SK-N-SH (cell line): ENCODE results near the gene KCNH4. TPM values are rescaled to one million over a fixed set of nuclear protein-coding genes. Genes with fewer than 3 reads are reported as not detected.

Experiments used
- CTCF ChIA-PET: fragments of 300-600, 350-600 bp; formaldehyde crosslinking; extraction: SDS; loops from one replicate; lab custom pipeline; 2021; lab: Yijun Ruan, JAX
- POLR2A ChIA-PET: fragments of 350-600 bp; sonication (Branson Sonifier 250); formaldehyde crosslinking; extraction: SDS; loops from one replicate; lab custom pipeline; 2020; ENCODE audit warnings: antibody characterized with exemption, inconsistent platforms; lab: Yijun Ruan, JAX
- DNase-seq: peaks from one replicate; pipeline ENCODE4 v3.0.0; 2012
- H2AFZ ChIP-seq: fragments of 200-600 bp; sonication (generic); 2 replicates; pipeline ENCODE4 v1.8.1; 2016; ENCODE audit warnings: antibody characterized with exemption, mild to moderate bottlenecking, low read depth
- H3F3A ChIP-seq: fragments of 200-600 bp; sonication (generic); replicated peaks from 2 replicates; pipeline ENCODE3; 2016; ENCODE audit warnings: antibody characterized with exemption, mild to moderate bottlenecking; ENCODE audit not compliant: insufficient read depth
- H3K27ac ChIP-seq, 2 experiments: fragments of 200-500 bp in 1 of 2; fragments of 200-600 bp in 1 of 2; sonication (Bioruptor generic) in 1 of 2; sonication (generic), shearing (Covaris generic) in 1 of 2; 2 replicates each; pipeline versions ENCODE4 v1.5.1 to v1.6.1; 2014 to 2016; ENCODE audit warnings: low read depth in 2 of 2, inconsistent platforms in 1 of 2, low read length in 1 of 2, mild to moderate bottlenecking in 1 of 2, mixed read lengths in 1 of 2
- H3K27me3 ChIP-seq: fragments of 200-600 bp; sonication (generic), shearing (Covaris generic); 2 replicates; pipeline ENCODE4 v1.6.1; 2016; ENCODE audit warnings: mixed run types; ENCODE audit not compliant: insufficient read depth
- H3K36me3 ChIP-seq, 2 experiments: fragments of 200-500 bp in 1 of 2; fragments of 200-600 bp in 1 of 2; sonication (Bioruptor generic) in 1 of 2; sonication (generic) in 1 of 2; replicated peaks in 1 of 2; 2 replicates each; pipeline versions ENCODE3 to v1.5.1; 2014 to 2016; ENCODE audit warnings: low read length in 1 of 2, mild to moderate bottlenecking in 1 of 2; ENCODE audit not compliant: insufficient read depth in 2 of 2, control insufficient read depth in 1 of 2
- H3K4me1 ChIP-seq, 2 experiments: fragments of 200-500 bp in 1 of 2; fragments of 200-600 bp in 1 of 2; sonication (Bioruptor generic) in 1 of 2; sonication (generic), shearing (Covaris generic) in 1 of 2; 2 replicates each; pipeline versions ENCODE4 v1.5.1 to v1.6.1; 2014 to 2016; ENCODE audit warnings: low read depth in 1 of 2, low read length in 1 of 2, mixed run types in 1 of 2; ENCODE audit not compliant: insufficient read depth in 2 of 2, control insufficient read depth in 1 of 2
- H3K4me2 ChIP-seq: fragments of 200-600 bp; sonication (generic), shearing (Covaris generic); 2 replicates; pipeline ENCODE4 v1.6.1; 2017; ENCODE audit warnings: mixed run types
- H3K4me3 ChIP-seq, 2 experiments: fragments of 200-500 bp in 1 of 2; fragments of 200-600 bp in 1 of 2; sonication (Bioruptor generic) in 1 of 2; sonication (generic), shearing (Covaris generic) in 1 of 2; 2 replicates each; pipeline versions ENCODE4 v1.5.1 to v1.8.1; 2014 to 2016; ENCODE audit warnings: low read depth in 2 of 2, inconsistent platforms in 1 of 2, low read length in 1 of 2, mild to moderate bottlenecking in 1 of 2, mixed read lengths in 1 of 2, moderate library complexity in 1 of 2
- H3K79me2 ChIP-seq: fragments of 200-600 bp; sonication (generic); 2 replicates; pipeline ENCODE4 v1.8.1; 2017; ENCODE audit warnings: mild to moderate bottlenecking; ENCODE audit not compliant: insufficient read depth
- H3K9ac ChIP-seq: fragments of 200-600 bp; sonication (generic); 2 replicates; pipeline ENCODE4 v1.6.1; 2017; ENCODE audit warnings: mixed run types
- H3K9me2 ChIP-seq: fragments of 200-600 bp; sonication (generic); 2 replicates; pipeline ENCODE4 v1.6.1; 2017; ENCODE audit warnings: mixed run types
- H3K9me3 ChIP-seq: fragments of 200-600 bp; sonication (generic); 2 replicates; pipeline ENCODE4 v1.6.1; 2017; ENCODE audit warnings: mixed run types, mild to moderate bottlenecking, moderate library complexity
- H4K20me1 ChIP-seq: fragments of 200-600 bp; sonication (generic); 2 replicates; pipeline ENCODE4 v1.6.1; 2017; ENCODE audit warnings: mild to moderate bottlenecking, mixed run types; ENCODE audit not compliant: insufficient read depth
- ELF1 ChIP-seq: IDR thresholded peaks from 2 replicates; pipeline ENCODE4 v1.4.0; 2012
- NRF1 ChIP-seq: IDR thresholded peaks from 2 replicates; pipeline ENCODE4 v1.6.1; 2012; ENCODE audit warnings: low read depth, mild to moderate bottlenecking, low read length
- POLR2AphosphoS5 ChIP-seq: IDR thresholded peaks from 2 replicates; pipeline ENCODE4 v1.6.1; 2012; ENCODE audit warnings: low read depth, low read length
- RCOR1 ChIP-seq: fragments of 150-350 bp; IDR thresholded peaks from 2 replicates; pipeline ENCODE4 v1.6.1; 2017; ENCODE audit warnings: antibody characterized with exemption, low read length
- RFX5 ChIP-seq: IDR thresholded peaks from 2 replicates; pipeline ENCODE4 v1.6.1; 2012; ENCODE audit warnings: mild to moderate bottlenecking, improper control_type of control experiment, low read length
- RXRA ChIP-seq: IDR thresholded peaks from 2 replicates; pipeline ENCODE4 v1.4.0; 2012; ENCODE audit warnings: low read depth, mild to moderate bottlenecking, borderline replicate concordance
- SIN3A ChIP-seq: IDR thresholded peaks from 2 replicates; pipeline ENCODE4 v1.6.1; 2012; ENCODE audit warnings: low read depth, mild to moderate bottlenecking, low read length, moderate library complexity, borderline replicate concordance
- SMC3 ChIP-seq: IDR thresholded peaks from 2 replicates; pipeline ENCODE4 v1.6.1; 2012; ENCODE audit warnings: low read depth, low read length, improper control_type of control experiment
- WGBS: methylation state at CpG from one replicate; pipeline ENCODE4 v1.1.6; 2017; ENCODE audit warnings: low lambda C conversion rate; 5-methylcytosine and 5-hydroxymethylcytosine counted together
- polyA plus RNA-seq, 3 experiments: library from polyadenylated mRNA; depleted of rRNA; stranded (reverse); fragments of >200 nt; gene quantifications; 2 replicates each; pipeline ENCODE4 v1.2.3, GENCODE V29; 2012
- TF ChIP-seq, protein P1 (sequence below): IDR thresholded peaks from 2 replicates; pipeline ENCODE4 v1.6.1; 2012; ENCODE audit warnings: mild to moderate bottlenecking, low read depth, low read length, moderate library complexity
- TF ChIP-seq, protein P2 (sequence below): fragments of 200-600 bp; sonication (generic); IDR thresholded peaks from 2 replicates; pipeline ENCODE4 v1.6.1; 2017; ENCODE audit warnings: antibody characterized with exemption, mild to moderate bottlenecking, moderate library complexity
- TF ChIP-seq, protein P3 (sequence below): fragments of 150-350 bp; IDR thresholded peaks from 2 replicates; pipeline ENCODE4 v1.6.1; 2017; ENCODE audit warnings: antibody characterized with exemption, low read length, low read depth, borderline replicate concordance
- TF ChIP-seq, protein P4 (sequence below): IDR thresholded peaks from 2 replicates; pipeline ENCODE4 v1.4.0; 2012; ENCODE audit warnings: low read depth

KCNH4 gene
- polyA plus RNA-seq, 1 of the 3 experiments (the other 2 are of a cell fraction): 0.46 TPM

DNA sequence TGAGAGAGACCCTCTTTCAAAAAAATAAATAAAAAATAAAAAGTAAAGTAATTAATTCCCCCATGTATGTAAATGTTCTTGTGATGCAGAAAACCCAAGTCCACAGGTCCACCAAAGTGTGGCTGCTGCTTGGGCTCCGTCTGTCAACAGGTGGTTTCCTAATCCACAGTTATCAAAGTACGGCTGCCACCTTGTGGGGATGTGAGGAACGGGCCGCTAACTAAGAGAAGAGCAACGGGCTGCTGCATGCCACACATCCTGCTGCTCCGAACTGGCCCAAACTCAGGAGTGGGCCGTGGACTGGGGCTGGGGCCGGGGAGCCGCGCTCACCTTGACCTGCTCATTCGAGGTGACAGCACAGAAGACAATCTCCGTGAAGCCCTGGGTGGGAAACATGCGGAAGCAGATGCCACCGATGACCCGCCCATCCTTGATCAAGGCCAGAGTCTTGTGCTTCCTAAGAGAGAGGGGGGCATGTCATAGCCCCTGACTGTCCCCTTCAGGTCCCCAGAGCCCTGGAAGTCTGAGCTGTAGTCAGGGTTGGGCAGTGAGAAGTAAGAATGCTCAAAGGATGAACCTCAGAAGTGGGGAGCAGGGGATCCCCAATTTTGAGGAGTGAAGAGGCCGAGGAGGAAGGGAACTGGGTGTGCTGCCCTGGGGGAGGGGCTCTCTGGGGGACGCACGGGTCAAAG lies 64.1 kb downstream of the KCNH4 start (continued):
- TF ChIP-seq ELF1 (no peak), RXRA (no peak), SIN3A (no peak), NRF1 (no peak)
- TF ChIP-seq, protein P1, sequence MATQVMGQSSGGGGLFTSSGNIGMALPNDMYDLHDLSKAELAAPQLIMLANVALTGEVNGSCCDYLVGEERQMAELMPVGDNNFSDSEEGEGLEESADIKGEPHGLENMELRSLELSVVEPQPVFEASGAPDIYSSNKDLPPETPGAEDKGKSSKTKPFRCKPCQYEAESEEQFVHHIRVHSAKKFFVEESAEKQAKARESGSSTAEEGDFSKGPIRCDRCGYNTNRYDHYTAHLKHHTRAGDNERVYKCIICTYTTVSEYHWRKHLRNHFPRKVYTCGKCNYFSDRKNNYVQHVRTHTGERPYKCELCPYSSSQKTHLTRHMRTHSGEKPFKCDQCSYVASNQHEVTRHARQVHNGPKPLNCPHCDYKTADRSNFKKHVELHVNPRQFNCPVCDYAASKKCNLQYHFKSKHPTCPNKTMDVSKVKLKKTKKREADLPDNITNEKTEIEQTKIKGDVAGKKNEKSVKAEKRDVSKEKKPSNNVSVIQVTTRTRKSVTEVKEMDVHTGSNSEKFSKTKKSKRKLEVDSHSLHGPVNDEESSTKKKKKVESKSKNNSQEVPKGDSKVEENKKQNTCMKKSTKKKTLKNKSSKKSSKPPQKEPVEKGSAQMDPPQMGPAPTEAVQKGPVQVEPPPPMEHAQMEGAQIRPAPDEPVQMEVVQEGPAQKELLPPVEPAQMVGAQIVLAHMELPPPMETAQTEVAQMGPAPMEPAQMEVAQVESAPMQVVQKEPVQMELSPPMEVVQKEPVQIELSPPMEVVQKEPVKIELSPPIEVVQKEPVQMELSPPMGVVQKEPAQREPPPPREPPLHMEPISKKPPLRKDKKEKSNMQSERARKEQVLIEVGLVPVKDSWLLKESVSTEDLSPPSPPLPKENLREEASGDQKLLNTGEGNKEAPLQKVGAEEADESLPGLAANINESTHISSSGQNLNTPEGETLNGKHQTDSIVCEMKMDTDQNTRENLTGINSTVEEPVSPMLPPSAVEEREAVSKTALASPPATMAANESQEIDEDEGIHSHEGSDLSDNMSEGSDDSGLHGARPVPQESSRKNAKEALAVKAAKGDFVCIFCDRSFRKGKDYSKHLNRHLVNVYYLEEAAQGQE: no peak

DNA sequence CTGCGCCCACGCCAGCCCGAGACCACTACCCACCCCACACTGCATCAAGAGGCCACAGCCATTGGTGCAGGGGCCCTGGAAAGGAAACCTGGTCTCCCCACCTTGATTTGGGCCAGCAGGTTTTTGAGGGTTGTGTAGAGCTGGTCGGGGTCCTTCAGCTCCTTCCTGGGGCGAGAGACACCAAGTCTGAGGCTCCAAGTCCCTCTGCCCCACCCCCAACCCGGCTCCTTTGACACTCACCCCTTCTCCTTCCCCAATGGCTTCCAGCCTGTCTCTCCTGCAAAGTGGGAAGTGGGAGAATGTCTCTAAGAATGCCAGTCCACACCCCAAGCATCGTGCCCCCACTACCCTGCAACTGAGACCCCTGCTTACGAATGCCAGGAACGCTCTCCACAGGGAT lies 66.8 kb downstream of the KCNH4 start:
- Histone ChIP-seq H3K79me2 (no peaks in the 10 kb centered on the region), H2AFZ (no peak overlapping the region), H3K9me3 (no peaks in the 10 kb centered on the region), H4K20me1 (no peaks in the 10 kb centered on the region), H3F3A (no peaks in the 10 kb centered on the region), H3K27me3 (no peaks in the 10 kb centered on the region), H3K4me2 (no peak overlapping the region), H3K27ac (no peak overlapping the region), H3K36me3 (peaks cover 5 to 43% of the 10 kb centered on the region in 2 experiments), H3K4me3 (no peak overlapping the region), H3K9ac (no peak overlapping the region), H3K9me2 (no peaks in the 10 kb centered on the region), H3K4me1 (peaks cover 0 to 7% of the 10 kb centered on the region in 2 experiments; a peak in 1 of 4 replicates)
- no peak for DNase-seq
- ChIA-PET POLR2A (interaction anchor here (1.0 kb wide), 1 partner anchor 97 kb away, joined by 3 read pairs; the partner anchor contains the start of gene DNAJC7), CTCF (interaction anchor here (1.3 to 29.9 kb wide), 7 partner anchors 13 to 152 kb away, joined by 3 to 496 read pairs (median 11); partner anchors contain the start of genes DNAJC7, NKIRAS2 and ZNF385C)
- TF ChIP-seq, protein P2, sequence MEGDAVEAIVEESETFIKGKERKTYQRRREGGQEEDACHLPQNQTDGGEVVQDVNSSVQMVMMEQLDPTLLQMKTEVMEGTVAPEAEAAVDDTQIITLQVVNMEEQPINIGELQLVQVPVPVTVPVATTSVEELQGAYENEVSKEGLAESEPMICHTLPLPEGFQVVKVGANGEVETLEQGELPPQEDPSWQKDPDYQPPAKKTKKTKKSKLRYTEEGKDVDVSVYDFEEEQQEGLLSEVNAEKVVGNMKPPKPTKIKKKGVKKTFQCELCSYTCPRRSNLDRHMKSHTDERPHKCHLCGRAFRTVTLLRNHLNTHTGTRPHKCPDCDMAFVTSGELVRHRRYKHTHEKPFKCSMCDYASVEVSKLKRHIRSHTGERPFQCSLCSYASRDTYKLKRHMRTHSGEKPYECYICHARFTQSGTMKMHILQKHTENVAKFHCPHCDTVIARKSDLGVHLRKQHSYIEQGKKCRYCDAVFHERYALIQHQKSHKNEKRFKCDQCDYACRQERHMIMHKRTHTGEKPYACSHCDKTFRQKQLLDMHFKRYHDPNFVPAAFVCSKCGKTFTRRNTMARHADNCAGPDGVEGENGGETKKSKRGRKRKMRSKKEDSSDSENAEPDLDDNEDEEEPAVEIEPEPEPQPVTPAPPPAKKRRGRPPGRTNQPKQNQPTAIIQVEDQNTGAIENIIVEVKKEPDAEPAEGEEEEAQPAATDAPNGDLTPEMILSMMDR: no peak
- TF ChIP-seq RCOR1: no peak
- TF ChIP-seq NRF1: no peak
- no peak for TF ChIP-seq ELF1
- TF ChIP-seq SMC3: no peak
- TF ChIP-seq, protein P3, sequence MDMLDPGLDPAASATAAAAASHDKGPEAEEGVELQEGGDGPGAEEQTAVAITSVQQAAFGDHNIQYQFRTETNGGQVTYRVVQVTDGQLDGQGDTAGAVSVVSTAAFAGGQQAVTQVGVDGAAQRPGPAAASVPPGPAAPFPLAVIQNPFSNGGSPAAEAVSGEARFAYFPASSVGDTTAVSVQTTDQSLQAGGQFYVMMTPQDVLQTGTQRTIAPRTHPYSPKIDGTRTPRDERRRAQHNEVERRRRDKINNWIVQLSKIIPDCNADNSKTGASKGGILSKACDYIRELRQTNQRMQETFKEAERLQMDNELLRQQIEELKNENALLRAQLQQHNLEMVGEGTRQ: no peak
- TF ChIP-seq POLR2AphosphoS5: no peak
- TF ChIP-seq, protein P4, sequence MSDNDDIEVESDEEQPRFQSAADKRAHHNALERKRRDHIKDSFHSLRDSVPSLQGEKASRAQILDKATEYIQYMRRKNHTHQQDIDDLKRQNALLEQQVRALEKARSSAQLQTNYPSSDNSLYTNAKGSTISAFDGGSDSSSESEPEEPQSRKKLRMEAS: no peak
- TF ChIP-seq RFX5: no peak
- WGBS: 96% methylated on average over 6 of the region's 9 CpGs
